ENCODE results near the gene OR2A42. TPM values are rescaled to one million over a fixed set of nuclear protein-coding genes. Genes with fewer than 3 reads are reported as not detected.
A peak's percentile ranks its signal among the peaks of the same experiment; 100 is the strongest.
"Not testable (repeated sequence)": the region's sequence is repeated elsewhere in the genome, so short reads cannot be mapped to it uniquely, and the experiment has no call there.

OR2A42 gene
- total RNA-seq, 1 experiment from 2014 or later, result not detected

GRCh38 chr7:144188578-144189171 is 50.7 kb downstream of the OR2A42 start:
- H3K4me1 ChIP-seq (ENCODE audit: low read length); H3K27me3 ChIP-seq (ENCODE audit: low read length); H3K79me2 ChIP-seq (ENCODE audit: low read length); DNase-seq; H3K4me3 ChIP-seq (ENCODE audit: low read length); H3K9ac ChIP-seq (ENCODE audit: low read length); H3K4me2 ChIP-seq (ENCODE audit: low read depth, low read length, poor library complexity, severe bottlenecking); H4K20me1 ChIP-seq (ENCODE audit: insufficient read depth, low read depth, low read length); H3K9me3 ChIP-seq (ENCODE audit: low read length); H3K9me2 ChIP-seq (replicated peaks; ENCODE audit: insufficient read depth, low read length); H2AFZ ChIP-seq (ENCODE audit: low read length); H3K27ac ChIP-seq (ENCODE audit: low read length); H3K36me3 ChIP-seq (ENCODE audit: insufficient read depth, low read length): not testable (repeated sequence)

GRCh38 chr7:144187848-144188247 is 51.6 kb downstream of the OR2A42 start:
- not testable (repeated sequence) for DNase-seq; H2AFZ ChIP-seq (ENCODE audit: low read length); H3K36me3 ChIP-seq (ENCODE audit: insufficient read depth, low read length); H3K4me1 ChIP-seq (ENCODE audit: low read length); H3K27me3 ChIP-seq (ENCODE audit: low read length); H3K9me2 ChIP-seq (replicated peaks; ENCODE audit: insufficient read depth, low read length); H4K20me1 ChIP-seq (ENCODE audit: insufficient read depth, low read depth, low read length); H3K79me2 ChIP-seq (ENCODE audit: low read length); H3K4me3 ChIP-seq (ENCODE audit: low read length); H3K27ac ChIP-seq (ENCODE audit: low read length); H3K9ac ChIP-seq (ENCODE audit: low read length); H3K9me3 ChIP-seq (ENCODE audit: low read length); H3K4me2 ChIP-seq (ENCODE audit: low read depth, low read length, poor library complexity, severe bottlenecking)

GRCh38 chr7:144183166-144183565 is 56.2 kb downstream of the OR2A42 start, which contains the start of gene CTAGE4:
Gene CTAGE4 (plus strand): TSS chr7:144183466. CDS start chr7:144183504, 38 bp downstream.
- not testable (repeated sequence) for H3K36me3 ChIP-seq (ENCODE audit: insufficient read depth, low read length); H3K27ac ChIP-seq (ENCODE audit: low read length); H4K20me1 ChIP-seq (ENCODE audit: insufficient read depth, low read depth, low read length); H3K4me1 ChIP-seq (ENCODE audit: low read length); H3K9me2 ChIP-seq (replicated peaks; ENCODE audit: insufficient read depth, low read length); H2AFZ ChIP-seq (ENCODE audit: low read length); H3K79me2 ChIP-seq (ENCODE audit: low read length); H3K4me2 ChIP-seq (ENCODE audit: low read depth, low read length, poor library complexity, severe bottlenecking); H3K9ac ChIP-seq (ENCODE audit: low read length); DNase-seq; H3K9me3 ChIP-seq (ENCODE audit: low read length); H3K27me3 ChIP-seq (ENCODE audit: low read length); H3K4me3 ChIP-seq (ENCODE audit: low read length)

- not testable (repeated sequence) for H3K36me3 ChIP-seq (ENCODE audit: insufficient read depth, low read length); H2AFZ ChIP-seq (ENCODE audit: low read length); H3K4me2 ChIP-seq (ENCODE audit: low read depth, low read length, poor library complexity, severe bottlenecking); H3K4me1 ChIP-seq (ENCODE audit: low read length); H3K27me3 ChIP-seq (ENCODE audit: low read length); H4K20me1 ChIP-seq (ENCODE audit: insufficient read depth, low read depth, low read length); H3K9ac ChIP-seq (ENCODE audit: low read length); H3K4me3 ChIP-seq (ENCODE audit: low read length); H3K27ac ChIP-seq (ENCODE audit: low read length); H3K9me3 ChIP-seq (ENCODE audit: low read length); H3K79me2 ChIP-seq (ENCODE audit: low read length); DNase-seq; H3K9me2 ChIP-seq (replicated peaks; ENCODE audit: insufficient read depth, low read length)
Measured at GRCh38 chr7:144179165-144179479, 60.3 kb downstream of the OR2A42 start.

- not testable (repeated sequence) for H3K27me3 ChIP-seq (ENCODE audit: low read length); H3K9me2 ChIP-seq (replicated peaks; ENCODE audit: insufficient read depth, low read length); H3K4me1 ChIP-seq (ENCODE audit: low read length)
Measured at GRCh38 chr7:144178380-144179164, 60.8 kb downstream of the OR2A42 start.

More at GRCh38 chr7:144178380-144179164, 60.8 kb downstream of the OR2A42 start:
- not testable (repeated sequence) for H3K27ac ChIP-seq (ENCODE audit: low read length); H3K36me3 ChIP-seq (ENCODE audit: insufficient read depth, low read length); H2AFZ ChIP-seq (ENCODE audit: low read length); H3K79me2 ChIP-seq (ENCODE audit: low read length); H3K4me3 ChIP-seq (ENCODE audit: low read length); H3K9me3 ChIP-seq (ENCODE audit: low read length); H3K9ac ChIP-seq (ENCODE audit: low read length); H4K20me1 ChIP-seq (ENCODE audit: insufficient read depth, low read depth, low read length); H3K4me2 ChIP-seq (ENCODE audit: low read depth, low read length, poor library complexity, severe bottlenecking)
- peak; percentile 75 for DNase-seq

Other genes with a start within 250 kb of the OR2A42 start
- gene OR6B1, start 239.3 kb downstream of the OR2A42 start, total RNA-seq (2014; rRNA removed; shearing (Covaris generic); ENCODE audit: low replicate concordance), result not detected in 2 replicates
- gene OR2A5, start 190.7 kb downstream of the OR2A42 start, total RNA-seq (2014; rRNA removed; shearing (Covaris generic); ENCODE audit: low replicate concordance), result not detected in 2 replicates
- gene OR2A25, start 169.8 kb downstream of the OR2A42 start, total RNA-seq (2014; rRNA removed; shearing (Covaris generic); ENCODE audit: low replicate concordance), result not detected in 2 replicates
- gene OR2A12, start 153.3 kb downstream of the OR2A42 start, total RNA-seq (2014; rRNA removed; shearing (Covaris generic); ENCODE audit: low replicate concordance), result not detected in 2 replicates
- not detected in 2 replicates for gene OR2A2, start 130.0 kb downstream of the OR2A42 start, total RNA-seq (2014; rRNA removed; shearing (Covaris generic); ENCODE audit: low replicate concordance)
- gene OR2A14, start 116.4 kb downstream of the OR2A42 start, total RNA-seq (2014; rRNA removed; shearing (Covaris generic); ENCODE audit: low replicate concordance), result not detected in 2 replicates
- not detected in 2 replicates for gene CTAGE4, start 56.1 kb downstream of the OR2A42 start, total RNA-seq (2014; rRNA removed; shearing (Covaris generic); ENCODE audit: low replicate concordance)
- 0.30 and 0.36 TPM in 2 replicates for gene ARHGEF35, start 43.8 kb downstream of the OR2A42 start, total RNA-seq (2014; rRNA removed; shearing (Covaris generic); ENCODE audit: low replicate concordance)
- gene OR2A7, start 25.2 kb upstream of the OR2A42 start, total RNA-seq (2014; rRNA removed; shearing (Covaris generic); ENCODE audit: low replicate concordance), result not detected in 2 replicates
- gene CTAGE8, start 29.7 kb upstream of the OR2A42 start, total RNA-seq (2014; rRNA removed; shearing (Covaris generic); ENCODE audit: low replicate concordance), result not detected in 2 replicates
- not detected in 2 replicates for gene OR2A1, start 72.8 kb upstream of the OR2A42 start, total RNA-seq (2014; rRNA removed; shearing (Covaris generic); ENCODE audit: low replicate concordance)
- gene ARHGEF5, start 115.8 kb upstream of the OR2A42 start, total RNA-seq (2014; rRNA removed; shearing (Covaris generic); ENCODE audit: low replicate concordance), result not detected in 2 replicates
- gene NOBOX, start 164.1 kb upstream of the OR2A42 start, total RNA-seq (2014; rRNA removed; shearing (Covaris generic); ENCODE audit: low replicate concordance), result not detected in 2 replicates

All from Karpas-422 (cell line).